Sigmoid colon (tissue), 4 donors: ENCODE results near the gene ZDHHC20.

Experiments
- CTCF ChIP-seq, 4 experiments: fragments of 450-650 bp in 3 of 4; fragments of 200-600 bp in 1 of 4; IDR thresholded peaks; one replicate each; pipeline ENCODE4 v1.5.1; 2016 to 2019; ENCODE audit warnings: antibody characterized with exemption in 4 of 4, mild to moderate bottlenecking in 3 of 4, moderate library complexity in 2 of 4
- EP300 ChIP-seq, 4 donors: sonication (generic); formaldehyde crosslinking; IDR thresholded peaks; one replicate each; pipeline ENCODE4 v1.6.1; 2017; ENCODE audit warnings: antibody characterized with exemption in 4 of 4
- POLR2AphosphoS5 ChIP-seq, 4 donors: sonication (generic); formaldehyde crosslinking; IDR thresholded peaks; one replicate each; pipeline ENCODE4 v1.6.1; 2017; ENCODE audit warnings: antibody characterized with exemption in 4 of 4

- TF ChIP-seq CTCF (IDR thresholded peaks at IDR 0.05) (no peak), EP300 (IDR thresholded peaks at IDR 0.05) (peak in 1 of 4 donors; percentile 9), POLR2AphosphoS5 (IDR thresholded peaks at IDR 0.05) (peak in 1 of 4 donors; percentile 13)
Observed at GRCh38 chr13:21434588-21434987, 24.5 kb downstream of the ZDHHC20 start.
